ENCODE data around the gene ZNF254.
A peak's percentile ranks its signal among the peaks of the same experiment; 100 is the strongest.
"Not testable (repeated sequence)": the region's sequence is repeated elsewhere in the genome, so short reads cannot be mapped to it uniquely, and the experiment has no call there.

The ZNF254 gene

GRCh38 chr19:24086974-24087595, at the start of gene ZNF254:
Gene ZNF254 (plus strand): TSS chr19:24087187. CDS start chr19:24087308, 121 bp downstream.
- Histone ChIP-seq H3K9me3 (no peaks in the 10 kb centered on the region), H3K27me3 (ENCODE audit: low read depth) (no peaks in the 10 kb centered on the region), H3K36me3 (replicated peaks) (peaks cover 10% of the 10 kb centered on the region; the same call in 1 of the 2 replicates), H3K4me1 (peaks cover 9% of the 10 kb centered on the region), H3K4me3 (peak within 1 kb of the TSS; percentile 86)
- DNase-seq (ENCODE audit: low spot score in 2 of 2), result peak; percentile 93 to 96
- in situ Hi-C loops (cut with MboI; ENCODE audit: low sequenced_read_pairs), result no loop called here

GRCh38 chr19:24040621-24041020, 46.4 kb upstream of the ZNF254 start:
- H3K4me3 ChIP-seq, result no peak overlapping the region
- in situ Hi-C loops (cut with MboI; ENCODE audit: low sequenced_read_pairs), result no loop called here
- no peaks in the 10 kb centered on the region for H3K4me1 ChIP-seq

GRCh38 chr19:24041326-24041725, 45.7 kb upstream of the ZNF254 start:
- H3K4me1 ChIP-seq; H3K9me3 ChIP-seq; H3K4me3 ChIP-seq; H3K27me3 ChIP-seq (ENCODE audit: low read depth); in situ Hi-C loops (cut with MboI; ENCODE audit: low sequenced_read_pairs); DNase-seq (ENCODE audit: low spot score in 2 of 2): not testable (repeated sequence)
- peaks cover 24% of the 10 kb centered on the region for H3K36me3 ChIP-seq (replicated peaks)

More at GRCh38 chr19:24040621-24041020, 46.4 kb upstream of the ZNF254 start:
- peaks cover 30% of the 10 kb centered on the region for H3K36me3 ChIP-seq (replicated peaks)
- DNase-seq (ENCODE audit: low spot score in 2 of 2), result no peak
- H3K27me3 ChIP-seq (ENCODE audit: low read depth), result no peaks in the 10 kb centered on the region
- no peaks in the 10 kb centered on the region; the same call in 1 of the 2 replicates for H3K9me3 ChIP-seq

- H3K36me3 ChIP-seq (replicated peaks), result peaks cover 31% of the 10 kb centered on the region
- H3K9me3 ChIP-seq, result no peaks in the 10 kb centered on the region
- no peak for DNase-seq (ENCODE audit: low spot score in 2 of 2)
- no peaks in the 10 kb centered on the region for H3K4me1 ChIP-seq
- no peaks in the 10 kb centered on the region for H3K27me3 ChIP-seq (ENCODE audit: low read depth)
- H3K4me3 ChIP-seq, result no peak overlapping the region
- in situ Hi-C loops (cut with MboI; ENCODE audit: low sequenced_read_pairs), result no loop called here
Observed at GRCh38 chr19:24046550-24046949, 40.4 kb upstream of the ZNF254 start.

GRCh38 chr19:24048261-24048660, 38.7 kb upstream of the ZNF254 start:
- Histone ChIP-seq H3K9me3 (no peaks in the 10 kb centered on the region), H3K27me3 (ENCODE audit: low read depth) (no peaks in the 10 kb centered on the region), H3K36me3 (replicated peaks) (peaks cover 44% of the 10 kb centered on the region), H3K4me3 (no peak overlapping the region), H3K4me1 (no peaks in the 10 kb centered on the region)
- in situ Hi-C loops (cut with MboI; ENCODE audit: low sequenced_read_pairs), result no loop called here
- DNase-seq (ENCODE audit: low spot score in 2 of 2), result no peak

- H3K4me3 ChIP-seq, result no peak overlapping the region
- no peaks in the 10 kb centered on the region for H3K27me3 ChIP-seq (ENCODE audit: low read depth)
- no peaks in the 10 kb centered on the region for H3K9me3 ChIP-seq
- in situ Hi-C loops (cut with MboI; ENCODE audit: low sequenced_read_pairs), result no loop called here
- peaks cover 44% of the 10 kb centered on the region for H3K36me3 ChIP-seq (replicated peaks)
- no peak for DNase-seq (ENCODE audit: low spot score in 2 of 2)
- no peaks in the 10 kb centered on the region for H3K4me1 ChIP-seq
Observed at GRCh38 chr19:24049537-24049936, 37.5 kb upstream of the ZNF254 start.

DNA sequence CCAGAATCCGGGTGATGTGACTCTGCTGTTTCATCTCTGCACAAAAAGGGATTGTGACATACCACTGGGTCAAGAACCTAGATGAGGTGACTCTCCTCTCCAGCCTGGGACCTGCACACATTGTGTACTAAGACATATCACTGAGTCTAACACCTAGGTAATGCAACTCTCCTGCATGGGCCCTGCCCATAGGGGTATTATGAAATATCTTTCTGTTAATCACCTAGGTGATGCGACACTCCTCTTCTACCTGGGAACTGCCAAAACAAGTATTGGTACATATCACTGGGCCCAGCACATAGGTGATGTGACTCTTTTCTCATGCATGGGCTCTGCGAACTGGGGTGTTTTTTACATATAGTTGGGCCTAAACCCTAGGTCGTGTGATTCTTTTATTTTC, 35.5 kb upstream of the ZNF254 start:
- Histone ChIP-seq H3K9me3 (no peaks in the 10 kb centered on the region), H3K4me3 (no peak overlapping the region), H3K27me3 (ENCODE audit: low read depth) (no peaks in the 10 kb centered on the region), H3K4me1 (no peaks in the 10 kb centered on the region), H3K36me3 (replicated peaks) (peaks cover 46% of the 10 kb centered on the region)
- in situ Hi-C loops (cut with MboI; ENCODE audit: low sequenced_read_pairs), result no loop called here
- no peak for DNase-seq (ENCODE audit: low spot score in 2 of 2)

GRCh38 chr19:24052811-24053210, 34.2 kb upstream of the ZNF254 start:
- in situ Hi-C loops (cut with MboI; ENCODE audit: low sequenced_read_pairs), result no loop called here
- peaks cover 51% of the 10 kb centered on the region for H3K36me3 ChIP-seq (replicated peaks)
- no peak for DNase-seq (ENCODE audit: low spot score in 2 of 2)

GRCh38 chr19:24053601-24054000, 33.4 kb upstream of the ZNF254 start:
- H3K36me3 ChIP-seq (replicated peaks), result peaks cover 45% of the 10 kb centered on the region

More at GRCh38 chr19:24052811-24053210, 34.2 kb upstream of the ZNF254 start:
- Histone ChIP-seq H3K4me1 (no peaks in the 10 kb centered on the region), H3K9me3 (no peaks in the 10 kb centered on the region), H3K27me3 (ENCODE audit: low read depth) (no peaks in the 10 kb centered on the region), H3K4me3 (no peak overlapping the region)

GRCh38 chr19:24054044-24054935, 32.7 kb upstream of the ZNF254 start:
- Histone ChIP-seq H3K36me3 (replicated peaks) (peaks cover 41% of the 10 kb centered on the region), H3K4me3 (no peak overlapping the region), H3K4me1 (no peaks in the 10 kb centered on the region), H3K27me3 (ENCODE audit: low read depth) (no peaks in the 10 kb centered on the region), H3K9me3 (no peaks in the 10 kb centered on the region)
- in situ Hi-C loops (cut with MboI; ENCODE audit: low sequenced_read_pairs), result no loop called here
- no peak for DNase-seq (ENCODE audit: low spot score in 2 of 2)

More at GRCh38 chr19:24053601-24054000, 33.4 kb upstream of the ZNF254 start:
- no peak overlapping the region for H3K4me3 ChIP-seq
- DNase-seq (ENCODE audit: low spot score in 2 of 2), result no peak
- H3K27me3 ChIP-seq (ENCODE audit: low read depth), result no peaks in the 10 kb centered on the region
- H3K4me1 ChIP-seq, result no peaks in the 10 kb centered on the region
- H3K9me3 ChIP-seq, result no peaks in the 10 kb centered on the region
- in situ Hi-C loops (cut with MboI; ENCODE audit: low sequenced_read_pairs), result no loop called here

DNA sequence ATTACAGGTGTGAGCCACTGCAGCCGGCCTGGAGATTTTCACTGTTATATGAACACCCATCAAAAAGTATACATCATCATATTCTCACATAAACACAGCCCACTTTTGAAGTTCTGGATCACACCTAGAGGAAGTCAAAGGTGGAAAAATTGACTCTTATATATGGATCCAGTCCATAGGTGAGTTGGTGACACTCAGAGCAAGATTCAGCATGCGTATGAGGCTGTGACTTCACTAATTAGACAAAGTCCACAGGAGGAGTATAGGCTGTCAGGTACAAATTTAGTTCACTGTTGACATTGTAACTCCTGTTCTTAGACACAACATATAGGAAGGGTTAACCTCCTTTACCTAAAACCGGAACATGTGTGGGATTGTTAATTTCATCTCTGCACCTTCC, 31.4 kb upstream of the ZNF254 start:
- no peaks in the 10 kb centered on the region for H3K9me3 ChIP-seq
- no peaks in the 10 kb centered on the region for H3K4me1 ChIP-seq
- H3K27me3 ChIP-seq (ENCODE audit: low read depth), result no peaks in the 10 kb centered on the region
- no peak overlapping the region for H3K4me3 ChIP-seq
- in situ Hi-C loops (cut with MboI; ENCODE audit: low sequenced_read_pairs), result no loop called here
- DNase-seq (ENCODE audit: low spot score in 2 of 2), result no peak
- H3K36me3 ChIP-seq (replicated peaks), result peaks cover 41% of the 10 kb centered on the region

DNA sequence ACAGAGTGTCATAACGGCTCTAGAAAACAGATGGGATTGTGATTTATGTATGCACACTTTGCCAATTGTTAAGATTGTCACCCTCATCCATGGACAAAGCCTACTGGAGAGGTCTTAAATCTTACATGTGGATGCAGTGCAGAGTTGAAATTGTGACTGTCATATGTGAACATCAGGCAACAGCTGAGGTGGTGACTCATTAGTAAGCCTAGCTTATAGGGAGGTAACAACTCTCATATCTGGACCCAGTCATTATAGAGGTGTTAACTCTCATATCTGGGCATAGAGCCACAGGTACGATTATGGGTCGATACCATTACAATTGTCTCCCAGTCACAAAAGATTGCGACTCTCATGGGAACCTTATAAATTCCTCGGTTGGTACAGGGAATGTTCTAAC, 29.8 kb upstream of the ZNF254 start:
- in situ Hi-C loops (cut with MboI; ENCODE audit: low sequenced_read_pairs), result no loop called here
- H3K27me3 ChIP-seq (ENCODE audit: low read depth), result no peaks in the 10 kb centered on the region
- peaks cover 32% of the 10 kb centered on the region for H3K36me3 ChIP-seq (replicated peaks)
- no peaks in the 10 kb centered on the region for H3K9me3 ChIP-seq
- no peak overlapping the region for H3K4me3 ChIP-seq
- DNase-seq (ENCODE audit: low spot score in 2 of 2), result no peak
- no peaks in the 10 kb centered on the region for H3K4me1 ChIP-seq

DNA sequence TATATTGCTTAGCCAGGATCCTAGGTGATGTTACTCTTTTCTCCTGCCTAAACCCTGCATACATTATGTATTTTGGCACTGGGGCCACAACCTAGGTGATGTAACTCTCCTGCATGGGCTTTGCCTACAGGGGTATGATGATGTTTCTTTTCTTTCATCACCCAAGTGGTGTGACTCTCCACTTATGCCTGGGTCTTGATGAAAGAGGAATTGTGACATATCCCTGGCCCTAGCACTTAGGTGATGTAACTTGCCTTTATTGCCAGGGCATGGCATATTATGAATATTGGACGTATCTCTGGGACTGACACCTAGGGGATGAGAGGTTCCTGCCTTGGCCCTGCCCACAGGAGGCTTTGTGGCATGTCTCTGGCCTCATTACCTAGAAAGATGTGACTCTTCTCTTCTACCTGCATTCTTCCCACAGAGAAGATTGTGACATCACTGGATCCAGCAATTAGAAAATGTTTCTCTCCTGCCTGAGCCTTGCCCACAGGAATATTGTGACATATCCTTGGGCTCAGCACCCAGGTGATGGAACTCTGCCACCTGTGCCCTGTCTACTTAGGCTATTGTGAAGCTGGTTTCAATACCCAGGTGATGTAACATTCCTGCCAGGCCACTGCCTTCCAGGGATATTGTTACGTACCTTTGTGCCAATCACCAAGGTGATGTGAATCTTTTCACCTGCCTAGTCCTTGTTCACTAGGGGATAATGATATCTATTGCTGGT, 27.3 kb upstream of the ZNF254 start:
- in situ Hi-C loops (cut with MboI; ENCODE audit: low sequenced_read_pairs), result no loop called here

More for the DNA sequence above, 27.3 kb upstream of the ZNF254 start:
- H3K4me3 ChIP-seq, result no peak overlapping the region
- no peak for DNase-seq (ENCODE audit: low spot score in 2 of 2)
- H3K4me1 ChIP-seq, result no peaks in the 10 kb centered on the region
- no peaks in the 10 kb centered on the region for H3K27me3 ChIP-seq (ENCODE audit: low read depth)
- H3K36me3 ChIP-seq (replicated peaks), result peaks cover 22% of the 10 kb centered on the region
- H3K9me3 ChIP-seq, result no peaks in the 10 kb centered on the region
